Stimulated activated CD4-positive, alpha-beta T cell treated with anti-CD3 and anti-CD28 coated beads, Interleukin-2, amount 100 ng/mL, for 4 hours (primary cell): ENCODE data around the gene SLC10A7.
A peak's percentile ranks its signal among the peaks of the same experiment; 100 is the strongest.

ENCODE experiments used
- DNase-seq: peaks from one replicate; pipeline ENCODE4 v3.0.0-alpha.2; 2020; ENCODE audit warnings: low read depth

SLC10A7 gene

DNA sequence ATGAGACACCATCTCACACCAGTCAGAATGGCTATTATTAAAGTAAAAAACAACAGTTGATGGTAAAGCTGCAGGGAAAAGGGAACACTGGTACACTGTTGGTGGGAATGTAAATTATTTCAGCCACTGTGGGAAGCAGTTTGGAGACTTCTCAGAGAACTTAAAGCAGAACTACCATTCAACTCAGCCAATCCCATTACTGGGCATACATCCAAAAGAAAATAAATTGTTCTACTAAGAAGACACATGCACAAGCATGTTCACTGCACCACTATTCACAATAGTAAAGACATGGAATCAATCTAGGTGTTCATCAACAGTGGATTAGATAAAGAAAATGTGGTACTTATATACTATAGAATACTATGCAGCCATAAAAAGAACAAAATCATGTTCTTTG lies 172.4 kb downstream of the SLC10A7 start:
- DNase-seq = no peak

DNA sequence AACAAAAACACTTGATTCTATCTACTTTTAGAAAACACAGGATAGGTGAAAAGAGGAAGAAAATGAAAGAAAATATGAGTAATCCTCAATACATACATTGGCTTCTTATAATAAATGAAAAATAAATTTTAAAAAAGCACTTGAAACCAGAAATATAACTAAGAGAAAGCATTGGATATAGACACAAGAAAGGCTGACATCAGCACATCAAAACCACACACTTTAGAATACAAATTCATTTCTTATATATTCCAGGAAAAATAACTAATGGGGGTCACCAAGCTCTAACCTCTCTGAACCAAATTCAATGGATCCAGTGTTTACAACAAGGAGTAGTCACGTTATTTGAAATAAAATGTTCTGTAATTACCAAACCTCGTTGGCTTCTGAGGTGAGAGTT lies 173.9 kb downstream of the SLC10A7 start:
- no peak for DNase-seq

DNA sequence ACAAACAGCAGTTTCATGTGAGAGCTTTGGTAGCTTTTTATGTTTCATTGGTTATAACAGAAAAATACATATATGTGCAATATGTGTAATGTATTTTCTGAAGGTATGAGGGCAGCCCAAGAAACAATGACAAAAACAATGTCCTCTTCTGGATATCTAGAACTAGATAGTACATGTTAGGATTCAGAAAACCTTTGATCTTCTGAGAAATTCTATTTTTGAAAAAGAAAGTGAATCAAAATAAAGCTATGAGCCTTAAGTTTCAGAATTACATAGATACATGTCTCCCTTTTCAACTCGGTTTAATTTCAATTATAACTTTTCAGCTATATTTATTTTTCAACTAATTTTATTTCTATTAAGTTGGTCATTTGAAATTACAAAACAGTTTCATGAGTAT lies 175.5 kb downstream of the SLC10A7 start:
- no peak for DNase-seq

DNA sequence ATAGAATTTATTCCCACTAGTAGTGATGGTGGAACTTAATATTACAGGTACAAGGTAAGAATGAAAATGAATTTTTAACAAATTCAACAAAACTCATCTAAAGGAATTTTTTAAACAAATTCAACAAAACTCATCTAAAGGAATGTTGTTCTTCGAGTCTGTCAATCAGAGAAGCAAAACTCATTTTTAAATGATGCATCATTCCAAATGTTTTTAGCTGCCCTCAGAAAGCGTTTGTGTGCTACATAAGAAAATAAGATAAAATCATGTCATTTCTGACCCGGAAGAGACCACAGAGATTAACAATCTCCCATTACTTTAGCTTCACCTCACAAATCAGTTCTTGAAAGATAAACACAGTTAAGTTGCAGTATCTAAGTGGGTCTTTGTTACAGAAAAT lies 178.0 kb downstream of the SLC10A7 start:
- DNase-seq = no peak

DNA sequence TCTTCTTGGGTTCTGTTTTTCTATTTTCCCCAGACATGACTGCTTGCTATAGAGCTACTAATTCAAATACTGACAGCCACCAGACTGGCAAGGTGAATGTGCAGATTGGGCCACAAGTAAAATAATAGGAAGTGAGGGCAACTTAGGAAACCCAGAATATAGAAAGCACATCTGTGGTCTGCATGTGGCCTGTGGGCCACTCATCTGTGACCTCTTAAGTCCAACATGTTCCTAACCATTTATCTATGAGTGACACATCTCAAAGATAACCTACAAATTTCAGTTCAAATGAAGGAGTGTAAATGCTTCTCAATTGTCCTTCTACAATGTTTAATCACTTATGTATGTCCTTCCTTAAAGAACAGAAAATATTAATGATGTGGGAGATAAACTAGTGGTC lies 178.5 kb downstream of the SLC10A7 start:
- DNase-seq = no peak

DNA sequence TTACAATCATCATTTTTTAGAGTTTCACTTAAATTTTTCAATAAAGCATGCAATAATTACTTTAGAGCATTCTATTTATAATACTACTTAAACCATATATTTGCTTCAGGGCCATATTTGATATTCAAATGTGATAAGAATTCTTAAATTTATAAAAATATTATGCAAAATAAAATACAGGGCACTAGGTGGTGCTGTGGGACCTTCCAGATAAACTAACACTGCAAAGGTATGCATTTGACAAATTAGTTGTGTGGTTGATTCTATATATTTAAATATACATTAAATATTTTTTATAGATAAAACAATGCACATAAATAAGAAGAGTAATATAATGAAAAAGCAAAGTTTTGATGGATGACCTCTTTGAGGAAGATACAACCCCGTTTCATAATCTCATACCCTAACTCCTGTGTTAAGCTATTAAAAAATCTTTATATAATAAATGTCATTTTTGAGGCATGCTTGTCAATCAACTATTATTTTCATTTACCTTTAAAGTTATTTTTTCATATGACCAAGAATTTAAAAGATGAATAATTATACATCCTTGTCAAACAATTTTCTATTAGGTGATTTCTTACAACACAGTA lies 179.0 kb downstream of the SLC10A7 start:
- peak; percentile 10 for DNase-seq

DNA sequence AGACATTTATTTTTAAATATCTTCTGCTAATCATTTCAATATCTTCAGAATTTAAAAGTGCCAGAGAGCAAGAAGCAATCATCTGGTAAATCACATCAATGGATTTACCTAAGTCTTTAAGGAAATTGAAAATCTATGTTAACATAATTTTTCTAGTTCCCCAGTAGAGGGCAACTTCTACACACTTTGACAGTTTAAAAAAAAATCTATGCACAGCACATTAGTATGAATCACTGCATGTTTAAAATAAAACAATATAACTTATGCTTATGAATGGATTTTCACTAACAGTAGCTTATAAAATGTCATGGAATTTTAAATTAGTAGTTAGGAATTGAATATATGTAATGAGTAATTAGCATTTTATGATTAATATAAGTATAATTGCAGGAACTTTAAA lies 180.9 kb downstream of the SLC10A7 start:
- DNase-seq = no peak

DNA sequence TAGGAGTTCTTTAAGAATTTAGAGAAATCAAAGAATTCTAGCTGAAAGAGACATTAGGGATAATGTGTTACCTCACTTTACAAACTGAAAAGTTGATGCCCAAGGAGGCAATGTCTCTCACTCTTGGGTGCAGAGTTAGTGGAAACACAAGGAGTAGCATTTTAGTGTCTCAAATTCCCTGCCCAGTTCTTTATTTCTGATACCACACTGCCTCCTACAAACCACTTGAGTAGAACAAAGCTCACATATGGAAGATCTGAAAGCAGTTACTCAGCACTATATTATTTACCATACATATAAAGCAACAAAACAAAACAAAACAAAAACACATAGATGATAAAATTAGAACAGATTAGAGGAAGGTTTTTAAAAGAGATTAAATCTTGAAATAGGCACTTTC lies 183.2 kb downstream of the SLC10A7 start:
- DNase-seq = no peak

DNA sequence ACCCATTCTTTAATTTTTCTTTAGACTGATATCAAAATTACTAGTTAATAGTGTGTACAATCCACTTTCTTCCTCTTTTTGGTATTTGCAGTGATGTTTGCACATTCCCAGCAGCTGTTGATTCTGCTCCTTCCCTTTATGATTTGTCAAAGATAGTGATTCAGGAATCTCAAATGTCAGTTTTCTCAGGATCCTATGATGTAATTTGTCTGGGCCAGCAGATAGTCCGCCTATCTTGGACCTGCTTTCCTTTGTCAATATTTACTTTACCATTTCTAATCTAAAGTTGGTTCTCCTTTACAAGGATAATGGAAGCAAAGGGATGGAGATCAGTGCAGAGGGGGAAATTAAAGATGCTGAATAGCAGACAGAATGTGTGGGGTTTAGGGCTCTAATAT lies 185.3 kb downstream of the SLC10A7 start:
- DNase-seq = no peak

DNA sequence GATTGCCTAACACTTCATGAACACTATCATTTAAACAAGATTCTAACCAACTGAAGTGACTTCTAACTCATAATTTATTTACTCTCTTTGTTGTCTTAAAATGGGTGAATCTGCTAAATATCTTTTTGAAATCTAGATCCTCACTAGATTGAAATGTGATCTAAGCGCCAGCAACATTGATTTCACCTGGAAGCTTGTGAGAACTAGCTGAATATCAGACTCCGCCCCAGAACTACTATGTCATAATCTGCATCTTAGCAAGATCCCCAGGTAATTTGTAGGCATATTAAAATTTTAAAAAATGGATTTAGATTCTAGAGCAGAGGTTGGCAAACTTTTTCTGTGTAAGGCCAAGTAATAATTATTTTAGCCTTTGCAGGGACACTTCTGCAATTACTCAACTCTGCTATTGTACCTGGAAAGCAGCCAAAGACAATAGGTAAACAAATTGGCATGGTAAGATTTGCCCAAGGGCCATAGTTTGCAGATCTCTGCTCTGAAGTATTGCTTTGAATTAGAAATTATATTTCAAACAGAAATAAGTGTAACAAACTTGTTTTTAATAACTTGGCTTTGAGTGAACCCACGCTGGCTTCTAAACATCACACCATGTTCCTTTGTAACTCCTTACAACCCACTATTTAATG lies 185.9 kb downstream of the SLC10A7 start:
- no peak for DNase-seq

DNA sequence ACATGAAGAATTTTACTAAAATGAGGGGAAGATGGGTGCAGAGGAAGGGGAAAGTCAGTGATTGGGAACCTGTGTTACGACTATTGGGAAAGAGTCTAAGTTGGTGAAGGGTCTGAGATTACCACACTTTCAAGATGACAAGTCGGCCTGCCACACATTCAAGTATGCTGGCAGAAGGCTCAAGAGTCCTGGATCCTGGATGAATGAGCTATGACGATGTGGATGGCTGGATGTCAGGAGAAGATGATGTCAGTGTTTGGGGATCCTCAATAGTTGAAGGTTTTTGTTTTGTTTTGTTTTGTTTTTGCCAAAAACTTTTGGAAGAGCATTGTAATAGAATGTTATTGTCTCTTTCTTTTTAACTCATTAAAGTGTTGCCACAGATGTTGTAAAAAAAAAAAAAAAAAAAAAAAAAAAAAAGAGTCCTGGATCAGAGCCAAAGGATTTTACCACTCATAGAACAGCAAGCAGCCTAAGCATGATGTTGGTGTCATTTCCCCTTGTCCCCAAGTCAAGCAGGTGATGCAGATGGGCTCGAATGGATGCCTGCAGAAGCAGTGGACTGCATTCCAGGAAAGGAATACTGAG lies 186.8 kb downstream of the SLC10A7 start:
- no peak for DNase-seq

DNA sequence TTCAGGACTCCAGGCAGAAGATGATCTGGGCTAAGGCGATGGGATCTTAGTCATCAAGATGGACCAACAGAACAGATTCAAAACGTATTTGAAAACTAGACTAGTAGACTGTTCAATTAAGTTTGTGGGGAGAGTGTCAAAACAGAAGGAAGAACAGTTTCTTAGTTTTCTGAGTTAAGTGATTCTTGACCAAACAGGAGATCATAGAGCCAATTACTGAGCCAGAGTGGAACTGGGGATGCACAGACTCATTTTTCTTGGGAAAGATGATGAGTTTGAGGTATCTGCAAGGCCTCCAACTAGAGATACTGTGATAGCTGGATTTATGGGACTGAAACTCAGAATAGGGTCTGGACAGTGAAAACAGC lies 187.9 kb downstream of the SLC10A7 start:
- no peak for DNase-seq

DNA sequence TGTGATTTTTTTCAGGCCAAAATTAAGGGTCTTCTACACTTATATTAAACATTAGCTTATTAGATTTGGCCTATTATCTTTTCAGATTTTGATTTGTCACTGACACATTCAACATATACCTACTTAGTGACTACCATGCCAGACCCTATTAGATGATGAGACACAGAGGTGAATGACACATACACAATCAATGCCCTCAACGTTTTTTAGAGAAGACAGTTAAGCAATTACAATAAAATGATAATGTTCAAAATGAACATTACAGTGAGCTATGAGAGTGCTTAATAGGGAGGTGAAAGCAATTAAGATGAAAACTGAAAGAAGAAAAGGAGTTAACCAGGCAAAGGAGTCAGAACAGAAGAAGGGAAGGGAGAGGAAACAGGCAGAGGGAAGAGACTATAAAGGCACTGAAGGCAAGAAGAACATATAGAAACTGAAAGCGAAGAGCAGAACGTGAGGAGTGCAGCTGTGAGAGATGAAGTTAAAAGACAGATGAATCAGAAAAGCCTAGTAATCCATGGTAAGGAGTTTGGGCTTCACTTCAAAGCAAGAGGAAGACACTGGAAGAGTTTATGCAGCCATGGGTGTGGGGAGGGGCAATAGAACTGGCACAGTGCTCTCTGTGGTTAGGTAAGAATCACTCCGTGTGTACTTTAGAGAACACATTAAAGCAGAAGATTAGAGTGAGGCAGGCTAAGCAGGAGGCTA lies 188.4 kb downstream of the SLC10A7 start:
- DNase-seq = no peak

DNA sequence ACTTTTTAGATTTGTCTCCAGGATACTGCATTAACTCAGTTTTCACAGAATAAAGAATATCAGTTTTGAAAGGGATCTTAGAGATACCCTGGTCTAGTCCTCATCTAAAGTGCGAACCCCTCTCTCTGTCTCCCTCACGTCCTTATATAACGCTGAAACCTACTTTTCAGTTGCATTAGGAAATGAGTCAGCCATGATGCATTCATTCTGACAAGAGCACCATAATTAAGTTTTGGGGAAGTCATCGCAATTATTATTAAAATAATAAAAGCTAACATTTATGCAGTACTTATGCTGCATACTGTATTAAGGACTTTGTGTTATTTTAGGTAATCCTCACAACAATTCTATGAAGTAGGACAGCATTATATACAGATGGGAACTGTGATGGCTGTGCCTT lies 191.3 kb downstream of the SLC10A7 start:
- no peak for DNase-seq

DNA sequence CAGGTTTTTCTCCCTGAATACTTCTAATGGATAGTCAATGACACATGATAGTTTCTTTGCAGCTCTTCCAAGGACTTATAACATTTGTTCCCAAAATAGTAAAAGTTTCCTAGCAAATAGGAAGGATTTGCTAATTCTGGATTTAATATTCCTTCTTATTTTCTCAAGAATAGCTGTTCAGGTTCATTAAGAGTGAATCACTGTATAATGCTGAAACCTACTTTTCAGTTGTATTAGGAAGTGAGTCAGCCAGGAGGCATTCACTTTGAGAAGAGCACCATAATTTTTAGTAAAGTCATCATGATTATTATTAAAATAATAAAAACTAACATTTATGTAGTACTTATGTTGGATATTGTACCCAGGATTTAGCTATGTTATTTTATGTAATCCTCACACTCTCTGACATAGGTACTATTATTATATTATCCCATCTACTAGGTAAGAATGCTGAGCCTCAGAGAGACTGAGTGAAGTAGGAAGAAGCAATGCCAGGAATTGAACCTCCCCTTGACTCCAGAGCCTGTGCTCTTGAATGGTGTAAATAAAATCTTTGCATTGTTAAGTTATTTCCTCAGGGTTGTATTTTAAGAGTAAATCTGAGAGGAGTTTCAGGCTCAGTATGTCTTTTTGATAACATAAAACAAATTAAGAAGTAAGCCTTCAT lies 192.6 kb downstream of the SLC10A7 start:
- DNase-seq = no peak

DNA sequence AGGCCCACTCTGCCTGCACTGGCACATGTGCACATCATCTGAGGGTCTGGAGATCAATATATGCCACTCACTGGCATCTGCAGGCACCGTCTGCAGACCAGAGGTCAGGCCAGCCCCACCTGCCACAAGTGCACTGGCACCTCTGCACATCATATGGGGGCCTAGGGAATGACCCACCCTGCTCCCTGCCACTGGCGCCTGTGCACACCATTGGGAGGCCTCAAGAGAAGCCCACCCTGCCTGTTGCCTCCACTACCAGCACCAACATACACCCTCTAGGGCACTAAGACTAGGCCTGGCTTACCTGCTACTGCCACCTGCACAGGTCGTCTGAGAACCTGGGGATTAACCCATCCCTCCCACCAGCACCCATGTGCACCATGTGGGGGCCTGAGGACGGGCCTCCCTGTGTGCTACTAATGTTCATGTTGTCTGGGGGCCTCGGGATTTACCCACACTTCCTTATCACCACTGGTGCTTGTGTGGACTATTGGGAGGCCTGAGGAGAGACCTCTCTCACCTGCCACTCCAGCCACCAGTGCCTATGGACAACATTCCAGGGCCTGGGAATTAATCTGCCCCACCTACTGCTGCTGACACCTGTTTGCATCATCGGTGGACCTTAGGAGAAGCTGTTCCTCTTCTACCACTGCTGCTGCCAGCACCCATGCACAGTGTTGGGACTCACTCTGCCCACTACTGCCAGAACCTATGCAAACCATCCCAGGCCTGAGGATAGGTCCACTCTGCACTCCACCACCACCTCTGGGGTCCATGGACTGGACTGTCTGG lies 193.7 kb downstream of the SLC10A7 start:
- DNase-seq = no peak

DNA sequence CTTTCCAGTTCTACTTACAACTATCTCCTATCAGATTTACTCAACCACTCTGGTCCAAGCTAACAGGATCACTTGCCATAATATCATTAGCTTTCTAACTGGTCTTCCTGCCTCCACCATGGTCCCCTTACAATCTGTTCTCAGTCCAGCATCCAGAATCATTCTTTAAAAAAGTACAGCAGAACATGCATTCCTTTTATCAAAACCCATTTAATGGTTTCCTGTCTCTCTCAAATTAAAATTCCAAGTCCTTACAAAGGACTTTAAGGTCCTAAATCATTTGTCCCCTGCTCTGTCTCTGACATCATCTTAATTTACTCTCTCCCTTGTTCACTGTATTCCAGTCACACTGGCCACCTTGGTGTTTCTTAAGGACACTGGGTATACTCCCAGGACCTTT lies 202.8 kb downstream of the SLC10A7 start:
- no peak for DNase-seq

DNA sequence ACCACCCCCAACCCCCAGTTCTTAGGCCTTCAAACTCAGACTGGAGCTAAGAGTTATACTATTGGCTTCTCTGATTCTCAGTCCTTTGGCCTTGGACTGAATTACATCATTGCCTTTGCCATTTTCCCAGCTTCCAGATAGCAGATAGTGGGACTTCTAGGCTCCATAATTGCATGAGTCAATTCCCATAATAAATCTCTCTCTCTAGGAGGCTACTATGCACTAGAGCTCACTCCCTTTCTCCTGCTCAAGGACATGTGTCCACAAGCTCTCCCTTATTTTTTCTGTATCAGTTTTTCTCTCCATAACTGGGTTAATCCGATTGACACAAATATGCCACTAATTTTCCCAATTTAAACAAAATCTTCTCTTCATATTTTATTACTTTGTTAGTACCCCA lies 204.0 kb downstream of the SLC10A7 start:
- DNase-seq = no peak

DNA sequence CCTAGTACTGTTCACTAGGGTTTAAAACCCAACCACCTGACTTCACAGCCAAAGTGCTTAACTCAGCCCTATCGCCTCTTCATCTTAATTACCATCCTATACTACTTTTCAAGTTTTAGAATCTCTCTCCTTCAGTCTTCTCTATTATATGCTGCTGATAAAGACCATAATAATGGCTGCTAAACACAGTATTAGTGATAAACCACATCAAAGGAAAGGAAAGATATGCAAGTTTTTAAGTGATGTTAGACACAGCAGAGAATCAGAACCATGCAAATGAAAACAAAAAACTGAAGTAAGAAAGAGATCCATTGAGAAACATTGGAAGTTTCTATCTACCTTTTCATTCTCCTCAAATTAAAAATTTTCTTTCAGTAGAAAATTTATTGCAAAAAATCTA lies 206.6 kb downstream of the SLC10A7 start:
- DNase-seq = no peak

DNA sequence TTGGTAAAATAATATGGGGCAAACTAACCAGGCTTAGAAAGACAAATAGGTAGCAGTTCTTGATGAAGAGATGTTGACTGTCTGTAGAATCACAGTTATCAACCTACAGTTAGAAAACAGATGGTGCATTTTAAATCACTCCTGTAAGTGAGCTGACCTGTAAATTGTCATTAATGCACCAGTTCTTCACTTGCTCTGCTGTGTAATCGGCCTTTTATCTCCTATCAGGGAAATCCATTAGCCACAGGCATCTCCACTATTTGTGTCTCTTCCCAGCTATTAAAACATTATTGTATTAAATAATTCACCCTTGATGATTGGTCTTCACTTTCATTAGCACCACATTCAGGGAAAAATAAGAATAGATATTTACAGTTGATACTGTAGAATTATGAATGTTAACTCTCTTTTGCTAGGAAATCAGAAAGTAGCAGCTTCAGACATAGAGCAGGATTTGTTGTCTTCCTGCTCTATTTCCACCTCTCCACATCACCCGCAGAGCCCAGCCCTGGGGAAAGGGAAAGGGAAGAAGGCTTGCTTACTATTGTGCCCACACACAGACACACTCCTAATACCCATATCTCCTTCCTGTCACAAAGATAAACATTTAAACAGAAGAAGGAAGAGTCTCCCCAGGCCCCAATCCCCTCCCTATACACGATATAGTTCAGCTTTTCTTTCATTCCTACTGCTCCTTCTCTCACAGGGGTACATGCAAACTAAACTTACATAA lies 210.3 kb downstream of the SLC10A7 start:
- no peak for DNase-seq

DNA sequence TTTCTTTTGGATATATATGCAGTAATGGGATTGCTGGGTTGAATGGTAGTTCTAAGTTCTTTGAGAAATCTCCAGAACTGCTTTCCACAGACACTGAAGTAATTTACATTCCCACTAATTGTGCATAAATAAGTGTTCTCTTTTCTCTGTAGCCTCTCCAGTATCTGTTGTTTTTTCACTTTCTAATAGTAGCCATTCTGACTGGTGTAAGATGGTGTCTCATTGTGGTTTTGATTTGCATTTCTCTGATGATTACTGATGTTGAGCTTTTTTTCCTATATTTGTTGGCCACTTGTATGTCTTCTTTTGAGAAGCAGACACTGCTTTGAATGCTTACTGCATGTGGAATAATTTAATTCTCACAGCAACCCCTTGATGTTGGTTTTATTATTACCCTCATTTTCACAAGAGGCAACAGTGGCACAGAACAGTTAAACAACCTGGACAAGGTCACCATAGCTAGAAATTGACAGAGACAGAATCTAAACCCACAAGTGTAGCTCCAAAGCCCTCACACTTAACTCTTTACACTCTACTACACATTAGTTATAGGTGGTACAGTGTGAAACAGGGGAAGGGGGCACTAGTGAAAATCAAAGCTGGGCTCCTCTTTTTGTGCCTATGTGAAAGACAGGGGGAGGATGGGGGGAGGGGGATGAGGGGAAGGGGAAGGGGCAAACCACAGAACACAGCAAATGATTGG lies 211.3 kb downstream of the SLC10A7 start:
- no peak for DNase-seq
